CMK (cell line): ENCODE measurements around the gene CACHD1.

Experiments used
- DNase-seq: peaks from one replicate; pipeline ENCODE4 v3.0.0-alpha.2; 2010; ENCODE audit warnings: low read depth

Gene CACHD1

DNA sequence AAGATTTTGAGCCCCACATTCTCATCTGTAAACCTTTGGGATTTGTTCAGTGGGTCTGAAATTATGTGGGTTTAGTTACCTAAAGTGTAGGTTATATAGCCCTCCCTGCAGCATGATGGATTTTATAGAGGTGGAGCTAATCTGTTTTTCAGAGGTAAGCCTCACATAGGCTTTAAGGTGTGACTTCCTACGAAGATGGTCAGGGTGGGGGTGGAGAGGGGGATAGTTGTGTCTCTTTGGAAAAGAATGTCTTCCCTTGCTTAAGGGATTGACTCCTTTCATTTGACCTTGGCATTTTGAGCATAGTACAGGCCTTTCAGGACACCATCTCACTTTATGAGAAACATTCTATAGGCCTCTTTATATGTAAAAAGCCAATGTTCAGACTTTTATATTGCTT is 3.4 kb downstream of the CACHD1 start:
- DNase-seq: no peak

DNA sequence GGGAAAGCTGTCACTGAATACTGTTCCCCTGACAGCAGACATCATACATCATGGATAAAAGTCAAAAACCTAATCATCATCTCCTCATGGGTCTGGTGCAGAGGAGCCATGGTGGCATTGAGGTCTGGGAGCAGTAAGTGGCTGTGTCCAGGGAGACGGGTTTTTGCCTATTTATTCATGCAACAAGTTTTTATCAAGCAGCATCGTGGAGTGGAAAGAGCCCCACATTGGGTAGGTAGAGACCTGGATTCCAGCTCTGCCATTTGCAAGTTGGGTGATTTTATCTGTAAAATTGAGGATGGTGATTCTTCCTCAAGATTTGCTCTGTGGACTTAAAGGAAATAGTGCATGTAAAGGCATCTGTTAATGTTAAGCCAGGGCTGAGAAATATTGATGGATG is 4.2 kb downstream of the CACHD1 start:
- DNase-seq: no peak

DNA sequence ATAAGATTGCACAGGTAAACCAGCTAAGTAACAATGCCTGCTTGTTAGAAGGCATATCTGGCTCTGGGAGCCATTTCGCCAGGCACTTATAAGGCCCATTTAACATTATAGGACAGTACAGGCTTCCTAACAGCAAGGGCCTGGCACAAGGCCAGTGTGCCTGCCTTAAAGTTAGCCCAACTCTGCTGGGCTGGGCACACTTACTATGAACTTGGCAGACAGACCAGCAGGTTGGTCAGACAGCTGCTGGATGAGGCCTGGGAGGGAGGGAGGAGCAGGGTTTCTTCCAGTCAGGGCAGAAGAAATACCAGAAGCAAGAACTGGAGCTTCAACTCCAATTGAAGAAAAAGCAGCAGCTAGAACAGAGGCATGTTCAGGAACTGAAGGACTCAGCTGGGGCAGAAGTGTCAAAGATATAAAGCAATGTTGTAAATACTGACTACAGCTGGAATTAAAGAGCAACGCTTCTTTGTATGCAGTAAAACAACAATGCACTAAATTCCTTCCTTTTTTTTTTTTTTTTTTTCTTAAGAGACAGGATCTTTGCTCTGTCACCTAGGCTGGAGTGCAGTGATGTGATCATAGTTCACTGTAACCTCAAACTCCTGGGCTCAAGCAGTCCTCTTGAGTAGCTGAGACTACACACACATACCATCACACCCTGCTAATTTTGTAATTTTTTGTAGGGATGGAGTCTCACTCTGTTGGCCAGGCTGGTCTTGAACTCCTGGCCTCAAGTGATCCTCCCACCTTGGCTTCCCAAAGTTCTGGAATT is 4.9 kb downstream of the CACHD1 start:
- DNase-seq: no peak

DNA sequence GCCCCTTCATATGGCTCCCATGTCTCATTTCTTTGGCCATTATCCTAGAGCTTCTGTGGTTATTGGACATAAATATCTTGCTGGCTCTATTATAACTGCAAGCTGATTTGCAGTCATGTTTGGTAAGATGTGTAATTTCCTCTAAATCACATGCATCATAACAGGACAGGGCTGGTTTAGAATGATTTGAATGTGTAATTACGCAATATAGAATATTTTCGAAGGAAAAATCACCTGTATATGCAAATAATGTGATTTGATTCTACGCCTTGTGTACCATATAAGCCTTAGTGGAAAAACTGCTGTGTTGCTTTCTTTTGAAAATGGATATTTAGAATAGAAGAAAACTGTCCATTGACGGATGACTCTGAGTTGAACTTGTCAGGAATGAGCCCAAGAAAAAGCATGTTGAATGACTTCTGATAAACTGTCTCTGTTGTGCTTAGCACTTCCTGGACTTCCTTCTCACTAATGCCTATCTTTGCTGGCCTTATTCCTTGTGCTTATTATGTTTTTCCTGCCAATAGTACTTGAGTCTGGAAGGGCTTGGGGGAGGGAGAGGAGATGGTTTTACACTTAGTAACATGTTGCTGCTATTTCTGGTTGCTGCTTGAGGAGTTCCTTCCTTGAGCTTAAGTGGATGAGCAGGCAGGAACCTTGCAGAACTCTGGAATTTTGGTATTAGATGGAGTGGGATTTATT is 6.5 kb downstream of the CACHD1 start:
- no peak for DNase-seq

DNA sequence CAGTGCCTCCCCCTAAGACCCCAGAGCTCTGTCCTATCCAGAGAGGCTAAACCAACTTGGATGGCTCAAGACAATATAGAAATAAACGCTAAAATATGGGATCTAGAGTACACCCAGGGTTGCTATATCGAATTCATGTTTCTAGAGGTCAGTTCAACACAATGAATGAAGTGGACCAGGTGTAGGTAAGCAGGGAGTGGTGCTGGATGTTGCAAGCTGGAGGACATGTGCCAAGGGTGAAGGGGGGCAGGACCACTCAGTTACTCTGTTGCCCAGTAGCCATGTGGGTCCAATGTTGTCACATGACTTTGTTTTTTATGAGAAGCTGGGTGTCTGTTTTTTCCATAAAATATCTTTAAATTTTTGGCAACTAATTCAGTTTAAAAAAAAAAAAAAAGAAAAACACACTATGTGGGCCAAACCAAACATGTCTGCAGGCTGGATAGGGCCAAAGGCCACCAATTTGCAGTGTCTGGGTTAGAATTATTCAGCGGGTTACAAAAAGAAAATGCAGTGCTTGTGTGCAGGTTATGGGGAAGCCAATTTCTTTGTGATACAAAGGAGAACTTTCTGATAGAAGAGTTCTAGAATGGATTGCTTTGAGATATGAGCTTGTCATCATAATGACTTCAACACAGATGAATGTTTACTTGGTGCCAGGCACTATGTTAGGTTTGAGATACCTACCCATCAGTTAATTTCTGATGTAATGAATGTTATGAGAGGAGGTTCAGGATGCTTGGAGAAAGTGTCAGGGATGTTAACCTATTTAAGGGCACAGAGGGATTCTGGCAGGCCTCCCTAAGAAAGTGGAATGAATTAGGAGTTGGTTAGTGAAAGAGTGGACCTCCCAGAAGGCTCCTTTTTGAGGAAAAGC is 8.9 kb downstream of the CACHD1 start:
- no peak for DNase-seq

DNA sequence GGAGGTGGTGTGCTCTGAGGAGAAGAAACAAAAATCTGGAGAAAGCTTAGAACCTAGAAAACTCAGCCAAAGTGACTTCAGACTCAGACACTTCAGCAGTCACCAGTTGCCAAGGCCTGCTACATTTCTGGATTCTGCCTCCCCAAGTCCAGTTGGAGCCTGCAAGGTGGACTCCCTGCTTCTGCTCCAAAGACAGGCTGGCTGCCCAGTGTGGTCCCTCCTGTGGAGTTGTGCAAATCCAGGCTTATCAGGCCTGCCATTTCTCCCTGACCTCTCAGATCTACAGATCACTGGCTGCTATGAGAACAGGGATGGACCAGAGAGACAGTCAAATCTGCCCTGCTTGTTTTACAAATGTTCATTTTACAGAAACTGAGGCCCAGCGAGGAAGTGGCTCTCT is 9.9 kb downstream of the CACHD1 start:
- DNase-seq: no peak

DNA sequence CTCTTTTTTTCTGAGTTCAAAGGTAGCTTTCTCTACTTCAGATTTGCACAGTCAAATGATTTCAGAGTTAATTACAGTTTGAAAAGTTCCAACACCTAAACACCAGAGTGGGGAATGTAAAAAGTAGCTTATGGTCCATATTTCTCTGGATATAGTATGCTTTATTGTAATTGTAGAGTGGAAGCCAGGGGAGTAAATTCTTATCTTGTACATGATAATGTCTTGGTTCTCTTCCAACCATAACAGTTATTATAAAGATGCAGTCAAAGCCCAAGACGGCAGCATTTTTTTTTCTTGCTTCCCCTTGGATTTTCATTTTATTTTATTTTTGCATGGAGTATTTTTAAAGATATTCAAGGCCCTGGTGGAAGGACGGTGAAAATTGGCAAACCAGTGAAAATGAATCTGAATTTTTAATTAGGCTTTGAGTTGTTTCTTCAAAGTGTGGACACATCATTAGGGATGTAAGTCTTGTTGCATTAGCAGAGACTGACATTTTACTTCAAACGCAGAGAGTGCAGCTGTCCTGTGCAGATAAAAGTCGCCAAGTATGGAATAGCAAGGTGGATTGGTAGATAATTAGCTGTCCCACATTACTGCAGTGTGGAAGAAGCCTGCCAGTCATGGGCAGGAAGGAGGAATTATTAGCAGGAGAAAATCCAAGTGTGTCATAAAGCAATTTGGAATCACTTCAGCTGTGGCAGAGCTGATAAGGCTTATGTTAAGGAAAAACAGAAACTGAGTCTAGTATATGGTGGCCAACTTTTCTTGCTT is 11.3 kb downstream of the CACHD1 start:
- no peak for DNase-seq

DNA sequence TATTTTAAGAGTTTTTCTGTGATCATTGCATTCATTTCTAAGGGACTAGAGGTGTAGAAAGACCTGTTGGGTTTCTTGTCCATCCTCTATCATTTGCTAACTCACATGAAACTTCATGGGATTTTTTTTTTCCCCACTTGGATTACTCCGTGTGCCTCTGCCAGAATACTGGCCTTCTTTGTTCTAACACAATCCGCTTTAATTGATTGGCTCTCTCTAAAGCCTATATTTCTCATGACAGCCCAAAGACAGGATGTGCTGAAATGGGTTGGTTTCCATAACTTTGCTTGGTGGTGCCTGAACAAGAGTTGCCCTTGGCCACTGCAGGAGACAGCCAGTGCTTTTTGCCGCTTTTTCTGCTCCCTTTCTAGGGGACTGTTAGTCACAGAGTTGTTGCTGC is 12.2 kb downstream of the CACHD1 start:
- no peak for DNase-seq

DNA sequence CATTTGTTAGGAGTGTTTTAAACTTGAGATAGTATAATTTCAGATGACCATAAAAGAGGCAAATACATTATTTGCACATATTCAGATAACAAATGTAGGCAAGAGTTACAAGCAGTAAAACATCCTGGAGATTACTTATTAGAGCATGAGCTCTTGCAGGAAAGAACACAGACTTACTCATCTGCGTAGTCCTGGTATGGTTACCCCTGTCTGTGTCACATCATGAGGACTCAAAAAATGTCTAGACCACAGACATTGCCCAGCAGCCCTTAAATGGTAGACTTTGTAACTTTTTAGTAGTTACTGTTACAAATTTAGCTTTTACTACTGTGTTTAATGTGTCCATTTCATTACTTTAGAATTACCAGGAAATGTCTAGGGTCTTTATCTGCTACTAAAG is 12.8 kb downstream of the CACHD1 start:
- no peak for DNase-seq

DNA sequence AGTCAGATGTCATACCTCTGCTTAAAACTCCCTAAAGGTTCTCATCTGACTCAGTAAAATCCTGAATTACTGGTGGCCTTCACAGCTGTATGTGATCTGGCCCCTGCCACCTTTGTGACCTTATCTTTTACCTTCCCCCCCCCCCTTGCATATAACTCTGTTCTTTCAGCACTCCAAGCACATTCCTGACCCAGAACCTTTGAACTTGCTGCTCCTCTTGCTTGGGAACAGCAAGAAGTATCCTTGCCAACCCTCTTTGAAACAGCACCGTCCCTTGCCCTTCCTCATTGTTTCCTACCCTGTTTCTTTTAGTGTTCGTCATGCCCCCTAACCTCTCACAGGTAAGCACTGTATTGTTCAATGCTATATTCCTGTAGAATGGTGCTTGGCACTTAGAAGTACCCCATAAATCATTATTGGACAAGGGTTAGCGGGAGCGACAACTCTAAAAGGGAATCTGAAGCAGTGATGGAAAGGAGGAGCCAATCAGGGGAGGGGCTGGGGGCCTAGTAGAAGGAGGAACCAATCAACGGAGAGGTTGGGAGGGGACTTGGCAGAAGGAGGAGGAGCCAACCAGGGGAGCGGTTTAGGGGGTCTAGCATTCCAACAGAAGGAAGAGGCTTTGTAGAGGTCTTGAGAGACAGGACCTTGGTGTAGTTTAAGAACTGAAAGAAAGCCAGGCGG is 13.9 kb downstream of the CACHD1 start:
- DNase-seq: no peak

DNA sequence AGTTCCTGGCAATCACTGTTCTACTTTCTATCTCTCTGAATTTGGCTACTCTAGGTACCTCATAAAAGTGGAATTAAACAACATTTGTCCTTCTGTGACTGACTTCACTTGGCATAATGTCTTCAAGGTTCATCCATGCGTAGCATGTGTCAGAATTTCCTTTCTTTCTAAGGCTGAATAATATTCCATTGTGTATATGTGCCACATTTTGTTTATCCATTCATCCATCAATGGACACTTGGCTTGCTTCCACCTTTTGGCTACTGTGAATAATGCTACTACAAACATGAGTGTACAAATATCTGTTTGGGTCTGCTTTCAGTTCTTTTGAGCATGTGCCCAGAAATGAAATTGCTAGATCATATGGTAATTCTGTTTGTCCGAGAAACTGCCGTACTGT is 14.7 kb downstream of the CACHD1 start:
- no peak for DNase-seq

DNA sequence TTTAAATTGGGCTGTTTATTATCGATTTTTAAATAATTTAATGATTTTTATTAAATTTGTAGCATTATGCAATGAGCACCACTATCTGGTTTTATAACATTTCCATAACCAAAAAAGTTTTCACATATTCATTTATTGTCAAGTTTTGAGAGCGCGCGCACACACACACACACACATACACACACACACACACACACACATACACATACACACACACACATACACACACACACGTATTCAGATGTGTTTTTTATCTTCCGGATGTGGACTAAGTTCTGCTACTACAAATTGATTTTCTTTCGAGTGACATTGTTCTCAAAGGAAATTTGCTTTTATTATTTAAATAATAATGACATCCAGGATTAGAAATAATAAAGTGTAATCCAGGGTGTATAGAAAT is 16.3 kb downstream of the CACHD1 start:
- no peak for DNase-seq

DNA sequence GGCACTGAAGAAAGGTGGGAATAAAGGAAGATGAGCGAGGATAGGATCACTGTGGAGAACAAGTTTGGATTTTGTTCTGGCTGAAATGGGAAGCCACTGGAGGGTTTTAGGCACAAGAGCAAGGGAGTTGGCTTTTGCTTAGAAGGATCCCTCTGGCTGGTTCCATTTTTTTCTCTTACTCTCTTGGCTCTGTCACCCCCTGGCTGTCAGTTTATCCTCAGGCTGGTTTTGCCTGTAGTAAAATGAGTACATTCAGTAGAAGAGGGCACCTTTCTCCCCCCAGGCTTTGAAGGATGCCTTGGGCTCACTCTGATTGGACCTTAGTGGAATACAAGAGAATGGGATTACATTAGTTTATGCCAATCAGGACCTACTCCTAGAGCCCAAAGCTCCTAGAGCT is 17.1 kb downstream of the CACHD1 start:
- no peak for DNase-seq

DNA sequence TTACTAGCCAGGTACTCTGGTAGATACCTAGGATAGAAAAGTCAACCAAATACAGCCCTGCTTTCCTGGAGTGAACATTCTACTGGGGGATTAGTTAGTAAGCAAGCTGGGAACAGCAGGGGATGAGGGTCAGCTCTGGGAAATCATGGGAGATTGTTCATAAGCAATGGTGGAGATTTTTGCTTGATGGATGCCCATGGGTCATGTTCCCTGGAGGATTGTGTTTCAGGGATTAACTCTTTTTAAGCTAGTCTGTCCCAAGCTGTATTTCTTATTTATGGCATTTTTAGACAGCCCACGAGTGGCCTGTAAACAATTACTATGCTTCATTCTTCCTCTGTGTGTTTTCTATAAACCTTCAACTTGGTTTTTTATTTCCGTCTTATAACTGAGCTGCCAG is 18.9 kb downstream of the CACHD1 start:
- DNase-seq: no peak

DNA sequence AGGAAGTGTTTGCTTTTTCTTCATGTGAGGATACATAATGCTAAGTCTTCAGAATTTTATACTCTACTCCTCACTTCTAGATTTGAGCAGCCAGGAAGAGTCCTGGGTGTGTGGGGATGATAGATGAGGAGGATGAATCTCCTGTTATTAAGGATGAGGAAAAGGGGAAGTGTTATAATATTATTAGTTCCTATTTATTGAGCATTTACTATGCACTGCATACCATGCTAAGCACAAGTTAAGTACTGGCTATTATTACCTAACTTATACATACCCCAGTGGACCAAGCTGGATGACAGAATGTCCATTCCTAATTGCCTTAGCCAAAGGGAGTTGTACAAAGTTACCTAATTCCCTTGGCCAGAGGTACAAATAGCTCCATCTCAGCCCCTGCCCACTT is 19.8 kb downstream of the CACHD1 start:
- DNase-seq: no peak

DNA sequence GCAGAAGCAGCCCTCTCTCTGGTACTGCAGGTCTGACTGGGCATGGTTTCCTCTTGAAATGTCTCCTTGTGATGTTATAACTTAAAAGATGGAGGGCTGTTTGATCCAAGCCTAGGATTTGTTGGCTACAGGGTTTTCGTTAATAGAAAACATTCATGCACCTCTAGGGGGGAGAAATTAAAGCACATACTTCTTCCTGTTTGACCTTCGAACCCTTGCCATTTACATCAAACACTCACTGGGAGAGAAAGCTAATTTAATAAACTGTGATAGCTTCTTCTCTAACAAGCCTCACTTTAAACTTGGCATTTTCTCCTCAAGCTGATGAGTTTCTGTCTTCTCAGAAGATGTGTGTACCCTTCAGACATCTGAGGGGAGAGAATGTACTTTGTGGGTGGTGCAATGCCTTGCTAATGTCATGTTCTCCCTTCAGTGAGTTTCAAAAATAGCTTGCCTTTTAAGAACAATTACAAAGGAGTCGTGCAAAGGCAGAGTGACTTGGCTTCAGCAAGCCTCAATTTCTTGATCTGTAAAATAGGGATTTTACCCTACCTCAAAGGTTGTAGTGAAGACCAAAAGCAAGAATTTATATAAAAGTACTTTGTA is 20.4 kb downstream of the CACHD1 start:
- no peak for DNase-seq

DNA sequence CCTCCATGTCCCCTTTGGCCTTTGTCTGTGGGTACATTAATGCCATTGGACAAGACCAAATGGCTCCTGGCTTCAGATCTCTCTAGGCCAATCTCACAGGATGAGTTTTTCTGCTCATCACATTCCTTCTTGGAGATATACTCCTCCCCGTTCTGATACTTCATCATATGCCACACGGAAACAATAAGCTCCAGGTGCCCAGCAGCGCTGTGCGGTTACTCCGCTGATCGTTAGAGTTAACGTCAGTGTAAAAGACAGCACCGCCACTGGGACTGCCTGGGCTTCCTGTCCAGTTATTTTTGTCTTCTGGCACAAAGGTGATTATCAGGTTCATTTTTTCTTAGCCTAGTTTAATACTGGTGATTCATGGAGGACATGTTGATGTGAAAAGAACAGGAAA is 22.5 kb downstream of the CACHD1 start:
- no peak for DNase-seq

DNA sequence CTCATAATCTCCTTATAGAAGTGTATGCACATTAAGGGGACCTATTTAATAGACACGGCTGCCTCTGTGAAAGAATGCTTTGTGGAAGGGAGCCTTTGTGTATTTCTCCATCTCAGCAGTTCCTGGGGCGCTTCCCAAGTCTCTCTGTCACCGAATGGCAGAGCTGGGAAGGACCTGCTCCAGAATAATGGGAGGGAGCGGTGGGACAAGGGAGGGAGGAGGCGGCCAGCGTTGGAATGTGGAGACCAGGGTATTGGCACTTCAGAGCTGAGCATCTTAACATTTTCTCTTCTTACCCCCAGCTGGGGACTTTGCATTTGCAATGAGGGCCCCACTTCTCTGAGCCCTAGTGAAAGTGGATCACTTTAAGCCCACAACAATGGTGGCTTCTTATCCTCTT is 23.9 kb downstream of the CACHD1 start:
- no peak for DNase-seq

DNA sequence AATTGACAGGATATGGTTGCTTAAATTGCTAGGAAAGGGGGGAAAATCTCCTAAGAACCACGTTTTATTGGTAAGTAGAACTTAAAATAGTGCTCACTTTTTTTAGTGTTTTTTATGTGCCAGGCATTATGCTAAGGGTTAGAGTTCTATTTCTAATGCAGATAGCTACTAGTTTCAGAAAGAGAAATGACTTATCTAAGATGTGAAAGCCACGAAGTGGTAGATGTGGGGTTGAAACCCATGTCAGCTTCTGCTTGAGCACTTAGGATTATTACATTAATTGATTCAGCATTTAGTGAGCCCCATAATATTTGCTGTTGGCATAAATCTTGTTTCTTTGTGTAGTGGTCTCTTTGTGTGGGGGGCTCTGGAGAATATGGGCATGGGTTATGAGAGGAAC is 24.7 kb downstream of the CACHD1 start:
- no peak for DNase-seq

DNA sequence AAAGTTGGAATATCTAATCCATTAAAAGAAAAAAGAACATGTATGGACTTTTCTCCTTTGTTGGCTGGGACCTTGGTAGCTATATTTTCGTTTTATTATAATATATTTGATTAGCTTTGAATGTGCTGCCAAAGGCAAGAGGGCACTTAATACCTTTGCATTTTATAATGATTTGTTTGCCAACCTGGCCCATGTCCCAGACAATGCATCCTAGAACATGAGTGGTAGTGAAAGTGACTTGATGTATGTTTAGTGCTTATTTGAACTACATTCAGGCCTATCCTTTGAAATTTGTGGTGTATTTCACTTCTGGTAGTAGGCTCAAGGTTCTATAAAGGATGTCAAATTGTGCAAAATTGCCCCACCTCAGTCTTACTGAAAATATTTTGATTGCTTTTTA is 25.9 kb downstream of the CACHD1 start:
- DNase-seq: no peak

DNA sequence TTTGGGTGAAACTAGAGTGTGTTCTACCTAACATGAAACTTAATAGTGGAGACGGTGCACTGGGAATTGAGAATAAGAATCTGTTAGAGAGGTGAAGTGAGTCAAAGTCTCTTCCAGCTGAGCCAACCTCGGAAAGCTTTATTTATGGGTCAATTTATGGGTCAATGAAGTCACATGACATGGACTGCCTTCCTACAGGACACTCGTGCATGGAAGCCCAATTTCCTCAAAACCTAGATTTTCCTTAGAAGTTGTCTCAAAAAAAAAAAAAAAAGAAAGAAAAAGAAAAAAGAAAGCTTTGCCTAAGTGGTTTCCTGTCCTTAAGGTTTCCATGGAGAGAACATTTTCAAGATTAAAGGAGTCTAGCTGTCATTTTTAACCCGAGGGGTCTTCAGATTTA is 26.7 kb downstream of the CACHD1 start:
- DNase-seq: no peak
